Measurements from ENCODE around the gene LDLRAD3.

The LDLRAD3 gene

DNA sequence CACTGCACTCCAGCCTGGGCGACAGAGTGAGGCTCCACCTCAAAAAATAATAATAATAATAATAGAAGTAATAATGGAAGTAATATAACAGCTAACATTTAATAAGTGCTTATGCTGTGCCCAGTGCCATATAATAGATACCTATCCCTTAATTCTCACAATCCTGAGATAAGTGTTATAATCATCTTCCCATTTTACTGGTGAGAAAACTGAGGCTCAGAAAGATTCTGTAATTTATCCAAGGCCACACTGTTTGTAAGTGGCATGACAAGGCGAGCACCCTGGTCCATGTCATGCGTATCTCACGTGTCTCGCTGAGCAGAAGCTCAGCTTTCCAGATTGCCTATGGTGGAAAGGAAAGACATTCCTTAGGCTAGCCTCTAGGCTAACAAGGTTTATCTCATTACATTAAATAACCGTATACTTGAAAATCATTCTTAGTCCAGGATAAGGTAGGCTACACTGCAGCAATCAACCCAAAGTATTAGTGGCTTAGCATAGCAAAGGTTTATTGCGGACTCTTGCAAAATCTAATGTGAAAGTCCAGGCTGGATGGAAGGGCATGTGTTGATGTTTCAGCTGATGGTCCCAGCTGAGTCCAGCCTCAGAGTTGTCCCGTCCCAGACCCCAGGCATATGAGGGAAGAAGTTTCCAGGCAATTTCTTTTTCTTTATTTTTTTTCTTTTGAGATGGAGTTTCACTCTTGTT lies 15.0 kb upstream of the LDLRAD3 start:
- no peak for DNase-seq

DNA sequence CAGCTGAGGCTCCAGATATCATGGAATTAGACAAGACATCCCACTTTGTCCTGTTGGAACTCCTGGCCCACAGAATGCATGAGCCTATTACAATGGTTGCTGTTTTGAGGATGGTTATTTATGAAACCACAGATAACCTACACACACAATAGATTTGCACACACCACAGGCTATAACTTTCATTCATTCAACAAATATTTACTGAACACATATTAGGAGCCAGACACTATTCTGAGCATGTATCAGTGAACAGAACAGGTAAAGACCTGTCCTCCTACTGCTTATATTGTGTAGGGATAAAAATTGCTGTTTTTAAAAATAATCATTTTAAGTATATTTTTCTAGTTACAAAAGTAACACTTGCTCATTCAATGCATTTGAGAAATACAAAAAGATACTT lies 13.4 kb upstream of the LDLRAD3 start:
- DNase-seq, result no peak

DNA sequence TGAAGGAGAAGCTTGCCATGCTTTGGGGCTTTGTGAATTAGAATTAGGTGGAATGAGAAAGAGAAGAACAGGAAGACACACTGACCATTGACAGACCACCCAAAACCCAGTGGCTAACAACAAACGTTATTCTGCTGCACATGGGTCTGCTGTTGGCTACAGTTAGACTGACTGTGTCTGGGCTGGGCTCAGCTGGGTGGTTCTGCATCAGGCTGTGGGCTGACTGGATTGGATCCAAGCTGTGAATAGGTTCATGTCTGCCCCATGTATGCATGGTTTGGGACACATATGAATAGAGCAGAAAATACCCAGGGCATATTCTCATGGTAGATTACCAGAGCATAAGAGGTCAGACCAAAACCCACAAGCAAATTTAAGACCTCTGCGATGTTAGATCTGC lies 11.7 kb upstream of the LDLRAD3 start:
- no peak for DNase-seq

DNA sequence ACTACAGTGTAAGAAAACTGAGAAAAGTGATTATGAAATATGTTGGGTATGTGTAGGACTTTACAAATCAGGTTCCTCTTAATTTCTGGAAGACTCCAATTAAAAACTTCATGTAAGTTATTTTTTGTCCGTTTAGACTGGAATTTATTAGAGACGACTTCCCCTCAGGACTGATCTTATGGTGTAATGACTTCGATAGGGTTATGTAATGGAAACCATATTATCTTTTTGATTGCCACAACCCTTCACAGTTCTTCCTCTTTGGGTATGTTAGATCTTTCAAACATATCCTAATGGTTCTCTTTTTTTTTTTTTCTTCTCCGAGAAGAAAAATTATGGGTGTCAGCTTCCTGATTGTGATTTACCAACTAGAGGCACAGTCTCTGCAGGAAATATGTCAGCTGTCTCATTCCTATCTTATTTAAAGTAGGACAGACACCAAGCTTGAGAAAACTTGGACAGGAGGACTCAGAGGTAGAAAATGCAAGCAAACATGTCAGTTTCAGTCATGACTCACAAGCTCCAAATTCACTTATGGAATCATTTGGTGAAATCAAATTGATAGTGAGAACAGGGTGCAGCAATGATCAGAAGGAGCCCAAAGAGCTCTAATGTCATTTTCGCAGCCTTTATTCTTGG lies 11.1 kb upstream of the LDLRAD3 start:
- DNase-seq, result no peak

GRCh38 chr11:35933320-35933871 lies 10.5 kb upstream of the LDLRAD3 start:
- DNase-seq, result no peak

DNA sequence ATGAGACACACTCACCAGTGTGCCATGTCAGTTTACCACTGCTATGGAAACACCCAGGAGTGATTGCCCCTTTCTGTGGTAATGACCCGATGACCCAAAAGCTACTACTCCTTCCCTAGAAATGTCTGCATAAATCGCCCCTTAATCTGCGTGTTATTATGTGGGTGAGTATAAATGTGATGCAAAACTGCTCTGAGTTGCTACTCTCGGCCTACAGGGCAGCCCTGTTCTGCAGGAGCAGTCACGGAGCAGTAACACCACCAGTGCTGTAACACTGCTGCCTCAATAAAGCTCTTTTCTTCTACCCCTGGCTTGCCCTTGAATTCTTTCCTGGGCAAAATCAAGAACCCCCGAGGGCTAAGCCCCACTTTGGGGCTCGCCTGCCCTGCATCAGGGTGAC lies 9.6 kb upstream of the LDLRAD3 start:
- DNase-seq, result no peak

GRCh38 chr11:35934981-35935380 lies 8.9 kb upstream of the LDLRAD3 start:
- no peak for DNase-seq

- no peak for DNase-seq
Observed at GRCh38 chr11:35935390-35935789, 8.5 kb upstream of the LDLRAD3 start.

GRCh38 chr11:35937111-35937510 lies 6.8 kb upstream of the LDLRAD3 start:
- no peak for DNase-seq

GRCh38 chr11:35937700-35938099 lies 6.2 kb upstream of the LDLRAD3 start:
- DNase-seq, result no peak

DNA sequence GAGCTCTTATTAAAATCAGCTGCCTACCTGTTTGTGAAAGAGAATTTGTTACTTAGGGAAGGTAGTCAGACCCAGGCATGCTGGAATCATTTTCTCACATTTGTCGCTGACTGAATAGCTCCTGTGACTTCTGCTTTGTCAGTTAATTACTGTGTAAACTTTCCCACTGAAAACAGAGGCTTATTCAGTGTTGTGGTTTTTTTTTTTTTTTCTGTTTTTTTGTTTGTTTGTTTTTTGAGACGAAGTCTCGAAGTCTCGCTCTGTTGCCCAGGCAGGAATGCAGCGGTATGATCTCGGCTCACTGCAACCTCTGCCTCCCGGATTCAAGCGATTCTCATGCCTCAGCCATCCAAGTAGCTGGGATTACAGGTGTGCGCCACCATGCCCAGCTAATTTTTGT lies 5.6 kb upstream of the LDLRAD3 start:
- DNase-seq, result no peak

DNA sequence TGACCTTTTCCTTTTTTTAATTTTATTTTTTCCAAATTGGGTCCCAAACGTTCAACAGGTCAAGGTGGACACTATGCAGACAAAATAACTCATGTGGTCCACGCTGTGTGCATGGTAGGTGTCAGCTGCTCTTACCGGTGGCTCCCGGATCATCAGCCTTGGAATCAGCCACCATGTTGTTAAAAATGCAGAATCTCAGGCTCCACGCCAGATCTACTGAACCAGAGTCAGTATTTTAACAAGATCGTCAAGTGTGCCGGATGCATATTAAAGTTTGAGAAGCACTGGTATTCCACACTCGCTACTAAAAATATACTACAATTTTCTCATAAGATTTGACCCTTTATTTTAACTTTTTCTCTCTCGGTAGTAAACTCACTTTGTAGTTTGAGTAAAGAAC lies 553 bp upstream of the LDLRAD3 start:
- DNase-seq, result no peak

GRCh38 chr11:35944503-35945136 lies 758 bp downstream of the LDLRAD3 start:
- DNase-seq, result no peak

GRCh38 chr11:35945137-35945518 lies 1.3 kb downstream of the LDLRAD3 start:
- no peak for DNase-seq

GRCh38 chr11:35946766-35947165 lies 2.9 kb downstream of the LDLRAD3 start:
- no peak for DNase-seq

GRCh38 chr11:35947437-35947836 lies 3.6 kb downstream of the LDLRAD3 start:
- DNase-seq, result no peak

DNA sequence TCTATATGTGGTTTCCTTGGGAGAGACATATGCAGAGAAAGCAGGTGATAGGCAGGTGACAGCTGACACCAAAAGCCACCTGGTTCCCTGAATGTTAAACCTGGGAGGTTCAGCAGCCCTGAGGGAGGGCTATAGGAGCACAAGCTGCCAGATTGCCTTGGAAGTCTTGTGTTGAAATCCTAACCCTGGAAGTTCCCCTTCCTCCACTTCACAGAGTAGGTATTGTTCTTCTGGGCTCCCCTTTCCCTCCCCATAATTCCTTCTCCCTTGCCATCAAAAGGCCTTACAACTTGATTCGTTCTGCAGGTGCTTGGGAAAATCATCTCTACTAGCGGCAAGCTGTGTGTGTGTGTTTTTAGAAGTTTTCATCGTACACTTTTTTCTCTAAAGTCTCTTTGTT lies 5.4 kb downstream of the LDLRAD3 start:
- no peak for DNase-seq

DNA sequence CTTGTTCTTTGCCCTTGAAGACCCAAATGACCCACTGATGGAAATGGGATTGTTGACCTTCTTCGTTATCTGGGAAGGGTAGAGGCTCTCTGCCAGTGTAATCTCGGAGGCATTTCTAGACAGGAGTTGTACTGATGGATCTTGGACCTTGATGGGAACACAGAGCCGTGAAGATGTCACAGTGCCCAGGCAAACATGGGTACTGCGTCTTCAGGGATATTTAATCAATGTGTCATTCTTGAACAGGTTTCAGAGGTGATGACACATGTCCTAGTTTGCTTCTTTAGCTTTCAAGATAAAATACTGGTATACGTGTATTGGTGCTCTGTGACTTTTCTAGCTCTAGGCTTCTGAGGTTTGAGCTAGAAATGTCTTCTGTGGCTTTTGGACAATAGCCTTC lies 6.2 kb downstream of the LDLRAD3 start:
- DNase-seq, result no peak

GRCh38 chr11:35951680-35952079 lies 7.8 kb downstream of the LDLRAD3 start:
- DNase-seq, result no peak

- no peak for DNase-seq
Observed at GRCh38 chr11:35953081-35953760, 9.4 kb downstream of the LDLRAD3 start.

GRCh38 chr11:35954205-35954604 lies 10.3 kb downstream of the LDLRAD3 start:
- DNase-seq, result no peak

DNA sequence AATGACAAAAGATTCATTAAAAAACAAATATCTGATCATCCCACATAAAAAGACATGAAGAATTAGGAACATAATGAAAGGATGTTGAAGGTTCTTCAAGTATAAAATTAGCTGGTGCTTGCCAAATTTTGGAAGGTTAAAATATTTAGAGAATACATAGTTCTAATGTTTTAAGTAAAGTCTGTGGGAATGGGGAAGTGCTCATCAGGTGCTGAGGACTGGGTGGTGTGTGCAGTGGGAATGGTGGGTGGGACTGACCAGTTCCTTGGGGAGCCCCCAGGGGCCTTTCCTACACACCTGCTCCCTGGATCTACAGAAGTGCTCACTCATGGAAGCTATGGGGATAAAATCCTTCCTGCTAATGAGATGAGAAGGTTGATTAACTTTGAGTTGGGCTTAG lies 11.8 kb downstream of the LDLRAD3 start:
- DNase-seq, result no peak

DNA sequence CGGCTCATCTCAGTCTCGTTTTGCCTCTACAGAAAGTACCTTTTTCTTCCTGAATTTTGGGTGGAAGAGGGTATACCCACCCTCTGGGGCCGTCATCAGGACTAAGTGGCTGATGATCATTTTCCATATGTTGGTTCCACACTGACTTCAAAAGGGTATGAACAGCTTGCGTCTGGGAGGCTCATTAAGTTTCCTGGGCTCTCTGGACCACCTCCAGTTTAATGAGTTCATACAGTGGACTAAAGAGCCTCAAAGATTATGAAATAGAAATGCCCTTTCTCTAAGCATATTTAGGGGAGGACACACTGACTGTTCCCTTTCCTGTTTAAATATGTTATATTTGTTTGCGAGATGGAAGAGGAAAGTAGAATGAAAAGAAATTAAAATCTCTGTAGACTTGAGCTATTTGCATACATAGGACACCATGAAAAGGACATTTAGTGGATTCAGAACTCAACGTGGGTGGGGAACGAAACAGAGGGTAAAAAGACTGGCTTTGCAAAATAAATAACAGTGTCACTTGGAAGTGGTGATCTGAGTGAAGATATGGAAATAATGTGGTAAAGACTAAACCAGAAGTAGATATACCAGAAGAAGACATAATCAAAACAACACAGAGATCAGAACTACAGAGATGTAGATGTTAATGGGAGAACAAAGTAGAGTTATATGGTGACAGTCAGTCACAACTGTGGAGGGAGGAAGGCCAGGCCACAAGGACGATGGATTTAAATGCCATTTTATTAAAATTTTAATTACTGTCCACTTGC lies 18.7 kb downstream of the LDLRAD3 start:
- DNase-seq, result no peak
